A673 (cell line): ENCODE data around the gene PSMA5. TPM values are rescaled to one million over a fixed set of nuclear protein-coding genes. Genes with fewer than 3 reads are reported as not detected.

Source experiments
- BruUV-seq: library from RNA; stranded (reverse); fragments of 400-500 nt; replicated peaks from 2 replicates; lab custom pipeline; 2021; lab: Mats Ljungman, UMichigan
- CTCF ChIA-PET: fragments of 300-600 bp; sonication (Branson Sonifier 250); formaldehyde crosslinking; loops from one replicate; lab custom pipeline; 2022; ENCODE audit warnings: antibody characterized with exemption; lab: Charles Lee
- POLR2A ChIA-PET: fragments of 300-600 bp; sonication (Branson Sonifier 250); formaldehyde crosslinking; loops from one replicate; lab custom pipeline; 2022; ENCODE audit warnings: antibody characterized with exemption; ENCODE audit not compliant: low non-redundant PET; lab: Charles Lee
- DNase-seq: peaks from one replicate; pipeline ENCODE4 v3.0.0-alpha.2; 2015; ENCODE audit warnings: low spot score
- H3K27ac ChIP-seq: fragments of 200-600 bp; sonication (generic); 2 replicates; pipeline ENCODE4 v1.5.1; 2016; ENCODE audit warnings: mixed run types, low read depth, mild to moderate bottlenecking, mixed read lengths, antibody characterized with exemption, low read length; ENCODE audit not compliant: poor library complexity, severe bottlenecking
- H3K27me3 ChIP-seq: fragments of 200-600 bp; sonication (generic); replicated peaks from 2 replicates; pipeline ENCODE4 v1.6.1; 2017; ENCODE audit warnings: mixed run types, low read depth, mild to moderate bottlenecking, mixed read lengths, antibody characterized with exemption, low read length; ENCODE audit not compliant: insufficient read depth, poor library complexity
- H3K36me3 ChIP-seq: fragments of 200-600 bp; sonication (generic); 2 replicates; pipeline ENCODE4 v1.6.1; 2016; ENCODE audit warnings: mixed run types, mild to moderate bottlenecking, mixed read lengths, antibody characterized with exemption, low read length; ENCODE audit not compliant: insufficient read depth, poor library complexity, severe bottlenecking
- H3K4me1 ChIP-seq: fragments of 200-600 bp; sonication (generic); 2 replicates; pipeline ENCODE4 v1.6.1; 2017; ENCODE audit warnings: mixed run types, mild to moderate bottlenecking, mixed read lengths, antibody characterized with exemption, low read length; ENCODE audit not compliant: insufficient read depth, poor library complexity, severe bottlenecking
- H3K4me3 ChIP-seq: fragments of 200-600 bp; sonication (generic); 2 replicates; pipeline ENCODE4 v1.5.1; 2016; ENCODE audit warnings: low read depth, mixed run types, mild to moderate bottlenecking, mixed read lengths, low read length; ENCODE audit not compliant: poor library complexity, severe bottlenecking
- H3K9me3 ChIP-seq: fragments of 200-600 bp; sonication (generic); 2 replicates; pipeline ENCODE4 v1.6.1; 2016; ENCODE audit warnings: mixed run types, low read depth, mild to moderate bottlenecking, mixed read lengths, antibody characterized with exemption, low read length; ENCODE audit not compliant: poor library complexity, severe bottlenecking
- EZH2 ChIP-seq: fragments of 200-600 bp; sonication (generic); IDR thresholded peaks from 2 replicates; pipeline ENCODE4 v1.6.1; 2017; ENCODE audit warnings: borderline replicate concordance, low read depth, mild to moderate bottlenecking, mixed read lengths, antibody characterized with exemption, low read length; ENCODE audit not compliant: poor library complexity, severe bottlenecking
- intact Hi-C: fragments of 100-400 bp; cut with micrococcal nuclease; formaldehyde crosslinking; loops from one replicate; pipeline ENCODE4 v1.10.0; 2022; ENCODE audit not compliant: unreplicated experiment
- total RNA-seq: library from RNA; stranded (reverse); gene quantifications from 2 replicates; pipeline ENCODE4 v1.2.3, GENCODE V29; 2021
- TF ChIP-seq, protein P1 (sequence below): fragments of 300-800, 200-600 bp; sonication (generic); conservative IDR thresholded peaks from 2 replicates; pipeline ENCODE4 v1.5.1; 2017; ENCODE audit warnings: low read depth, mild to moderate bottlenecking, antibody characterized with exemption, low read length, moderate library complexity, mixed read lengths

Gene PSMA5
- total RNA-seq, 1 experiment from 2014 or later: 201 TPM

GRCh38 chr1:109438798-109439297 is 12.6 kb upstream of the PSMA5 start:
- no peak for TF ChIP-seq EZH2
- no TSS peak for BruUV-seq
- H3K27me3 ChIP-seq: peaks cover 31% of the 10 kb centered on the region
- ChIA-PET CTCF (no interaction called here), POLR2A (no interaction called here)
- H3K4me3 ChIP-seq: no peak overlapping the region
- H3K9me3 ChIP-seq: no peaks in the 10 kb centered on the region
- no peak overlapping the region for H3K27ac ChIP-seq
- intact Hi-C loops: no loop called here
- H3K4me1 ChIP-seq: no peaks in the 10 kb centered on the region
- no peak for DNase-seq
- no peaks in the 10 kb centered on the region for H3K36me3 ChIP-seq

DNA sequence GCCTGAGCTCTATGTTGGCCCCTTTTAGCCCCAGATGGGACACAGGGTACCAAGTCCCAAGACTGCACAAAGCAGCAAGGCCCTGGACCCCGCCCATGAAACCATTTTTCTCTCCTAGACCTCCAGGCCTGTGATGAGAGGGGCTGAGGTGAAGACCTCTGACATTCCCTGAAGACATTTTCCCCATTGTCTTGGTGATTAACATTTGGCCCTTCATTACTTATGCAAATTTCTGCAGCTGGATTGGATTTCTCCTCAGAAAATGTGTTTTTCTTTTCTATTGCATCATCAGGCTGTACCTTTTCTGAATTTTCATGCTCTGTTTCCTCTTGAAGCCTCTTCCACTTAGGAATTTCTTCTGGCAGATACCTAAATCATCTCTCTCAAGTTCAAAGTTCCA is 8.2 kb upstream of the PSMA5 start:
- no peaks in the 10 kb centered on the region for H3K4me1 ChIP-seq
- no peaks in the 10 kb centered on the region for H3K27me3 ChIP-seq
- DNase-seq: no peak
- no TSS peak for BruUV-seq
- ChIA-PET CTCF (no interaction called here), POLR2A (no interaction called here)
- H3K4me3 ChIP-seq: no peak overlapping the region
- TF ChIP-seq EZH2: no peak
- TF ChIP-seq, protein P1, sequence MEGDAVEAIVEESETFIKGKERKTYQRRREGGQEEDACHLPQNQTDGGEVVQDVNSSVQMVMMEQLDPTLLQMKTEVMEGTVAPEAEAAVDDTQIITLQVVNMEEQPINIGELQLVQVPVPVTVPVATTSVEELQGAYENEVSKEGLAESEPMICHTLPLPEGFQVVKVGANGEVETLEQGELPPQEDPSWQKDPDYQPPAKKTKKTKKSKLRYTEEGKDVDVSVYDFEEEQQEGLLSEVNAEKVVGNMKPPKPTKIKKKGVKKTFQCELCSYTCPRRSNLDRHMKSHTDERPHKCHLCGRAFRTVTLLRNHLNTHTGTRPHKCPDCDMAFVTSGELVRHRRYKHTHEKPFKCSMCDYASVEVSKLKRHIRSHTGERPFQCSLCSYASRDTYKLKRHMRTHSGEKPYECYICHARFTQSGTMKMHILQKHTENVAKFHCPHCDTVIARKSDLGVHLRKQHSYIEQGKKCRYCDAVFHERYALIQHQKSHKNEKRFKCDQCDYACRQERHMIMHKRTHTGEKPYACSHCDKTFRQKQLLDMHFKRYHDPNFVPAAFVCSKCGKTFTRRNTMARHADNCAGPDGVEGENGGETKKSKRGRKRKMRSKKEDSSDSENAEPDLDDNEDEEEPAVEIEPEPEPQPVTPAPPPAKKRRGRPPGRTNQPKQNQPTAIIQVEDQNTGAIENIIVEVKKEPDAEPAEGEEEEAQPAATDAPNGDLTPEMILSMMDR: no peak
- intact Hi-C loops: no loop called here
- H3K36me3 ChIP-seq: no peaks in the 10 kb centered on the region
- H3K27ac ChIP-seq: no peak overlapping the region
- H3K9me3 ChIP-seq: no peaks in the 10 kb centered on the region

- no peak overlapping the region for H3K4me3 ChIP-seq
- DNase-seq: no peak
- CTCF ChIA-PET: no interaction called here
- TF ChIP-seq, protein P1: no peak
- TF ChIP-seq EZH2: no peak
- intact Hi-C loops: no loop called here
- BruUV-seq: no TSS peak
- H3K36me3 ChIP-seq: no peaks in the 10 kb centered on the region
- H3K27me3 ChIP-seq: no peaks in the 10 kb centered on the region
- no peak overlapping the region for H3K27ac ChIP-seq
- H3K9me3 ChIP-seq: no peaks in the 10 kb centered on the region
- no peaks in the 10 kb centered on the region for H3K4me1 ChIP-seq
- POLR2A ChIA-PET: no interaction called here
Measured at GRCh38 chr1:109433322-109433721, 7.1 kb upstream of the PSMA5 start.

DNA sequence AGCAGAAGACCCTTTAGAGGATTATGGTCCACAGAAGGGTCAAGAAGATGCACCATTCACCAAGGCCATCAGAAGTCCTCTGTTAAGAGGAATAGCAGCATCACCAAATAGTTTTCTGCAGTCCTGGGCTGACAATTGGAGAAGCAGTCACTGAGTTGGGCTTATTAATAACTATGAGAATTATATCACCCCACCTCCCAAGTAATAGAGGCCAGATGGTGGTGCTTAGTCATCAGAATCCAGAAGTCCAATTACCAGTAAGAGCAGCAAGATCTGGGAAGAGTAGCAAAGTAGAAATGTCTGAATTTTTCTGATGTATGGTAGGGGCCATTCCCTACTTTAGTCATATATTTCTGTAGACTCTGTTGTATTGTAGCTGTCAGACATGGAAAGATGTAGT is 6.1 kb upstream of the PSMA5 start:
- Histone ChIP-seq H3K27ac (no peak overlapping the region), H3K4me3 (no peak overlapping the region), H3K4me1 (peaks cover under 1% of the 10 kb centered on the region), H3K27me3 (no peaks in the 10 kb centered on the region), H3K36me3 (no peaks in the 10 kb centered on the region), H3K9me3 (no peaks in the 10 kb centered on the region)
- intact Hi-C loops: no loop called here
- BruUV-seq: no TSS peak
- POLR2A ChIA-PET: no interaction called here
- CTCF ChIA-PET: no interaction called here
- TF ChIP-seq EZH2: no peak
- TF ChIP-seq, protein P1: no peak
- no peak for DNase-seq
